ENCODE data around the gene TMEM92. TPM values are rescaled to one million over a fixed set of nuclear protein-coding genes. Genes with fewer than 3 reads are reported as not detected.

The TMEM92 gene
- total RNA-seq, 1 experiment from 2014 or later: 6.7 TPM

DNA sequence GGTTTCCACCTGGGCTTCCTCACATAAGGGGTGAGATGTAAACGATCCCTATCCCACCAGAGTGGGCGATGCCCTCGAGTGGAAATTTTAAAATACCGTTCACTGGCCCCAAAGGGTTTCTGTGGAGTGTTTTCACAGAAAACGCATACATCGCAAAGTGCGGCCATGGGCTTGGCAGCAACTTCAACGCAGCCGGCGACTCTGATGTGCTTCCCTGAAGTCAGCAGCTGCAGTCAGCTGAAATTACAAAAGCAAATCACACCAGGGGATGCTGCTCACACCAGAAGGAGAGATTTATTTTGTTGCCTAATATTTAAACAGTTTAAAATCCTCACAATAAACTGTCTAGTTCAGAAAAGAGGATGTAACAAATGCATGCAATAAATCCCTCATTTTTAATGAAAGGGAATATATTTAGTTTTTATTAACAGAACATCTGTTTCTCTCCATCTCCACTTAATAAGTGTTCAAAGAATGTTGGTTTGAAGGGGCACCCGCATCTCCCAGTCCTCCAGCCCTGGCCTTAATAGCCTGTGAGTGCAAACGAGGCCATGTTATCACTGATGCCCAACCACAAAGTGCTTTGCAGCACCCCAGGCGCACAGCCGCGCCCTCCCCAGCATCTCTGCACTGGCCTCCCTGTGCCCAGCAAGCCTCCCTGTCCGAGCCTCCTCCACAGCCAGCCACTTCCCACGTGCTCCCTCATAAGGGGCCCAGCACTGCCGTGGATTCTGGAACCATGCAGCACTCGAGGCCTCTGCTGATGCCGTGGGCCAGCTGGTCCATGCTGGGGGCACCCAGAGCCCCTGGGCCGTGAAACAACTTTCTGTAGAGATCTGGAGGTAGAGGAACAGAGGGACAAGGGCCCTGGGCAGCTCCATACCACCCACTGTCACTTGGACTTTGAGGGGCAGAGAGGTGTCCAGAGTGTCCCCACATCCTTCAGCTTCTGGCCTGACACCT is 54.4 kb downstream of the TMEM92 start:
- no peak for DNase-seq (ENCODE audit: low read depth)

DNA sequence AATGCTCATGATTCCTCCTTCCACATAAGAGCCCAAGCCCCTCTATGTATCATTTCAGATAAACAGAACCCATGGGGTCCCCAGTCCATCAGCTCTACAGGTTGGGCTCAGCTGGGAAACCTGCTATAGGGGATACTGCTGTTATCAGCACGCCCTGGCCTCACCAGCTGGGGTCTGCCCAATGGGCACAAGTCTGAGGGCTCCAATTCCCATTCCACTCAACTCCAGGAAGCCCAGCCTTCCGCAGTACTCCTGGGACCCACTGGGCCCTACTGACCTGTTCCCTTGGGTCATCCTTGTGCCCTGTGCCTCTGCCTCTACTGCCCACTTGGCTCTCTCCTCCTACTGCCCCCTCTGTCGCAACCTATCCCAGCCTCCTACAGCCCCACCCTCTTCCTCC is 55.5 kb downstream of the TMEM92 start:
- DNase-seq (ENCODE audit: low read depth): no peak

DNA sequence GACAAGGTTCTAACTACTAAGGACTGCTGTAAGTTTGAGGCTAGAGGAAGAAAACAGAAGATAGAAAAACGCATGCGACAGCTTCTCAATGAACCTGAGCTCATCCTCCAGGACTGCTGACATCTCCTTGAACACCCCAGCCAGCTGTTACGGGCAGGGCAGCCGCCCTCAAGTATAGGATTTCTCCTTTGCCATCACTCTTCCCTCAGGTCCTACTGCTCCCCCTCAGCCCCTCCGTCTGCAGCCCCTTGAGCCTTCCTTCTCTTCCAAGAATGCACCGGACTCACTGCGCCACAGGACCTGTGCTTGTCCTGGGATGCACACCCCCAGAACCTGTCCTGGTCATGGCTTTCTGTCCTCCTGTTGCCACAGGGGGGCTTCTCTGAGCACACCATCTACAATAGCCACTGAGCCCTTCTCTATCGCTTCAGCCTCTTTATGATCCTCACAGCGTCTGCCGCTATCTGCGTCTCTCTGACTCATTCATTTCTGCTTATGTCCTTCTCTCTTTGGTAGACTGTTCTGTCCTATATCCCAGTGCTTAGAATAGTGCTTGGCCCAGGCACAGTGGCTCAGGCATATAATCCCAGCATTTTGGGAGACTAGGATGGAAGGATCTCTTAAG is 56.0 kb downstream of the TMEM92 start:
- no peak for DNase-seq (ENCODE audit: low read depth)

Other genes starting within 250 kb of the TMEM92 start
- 70.8 and 76.5 TPM in 2 replicates for gene ITGA3, start 218.4 kb upstream of the TMEM92 start, total RNA-seq (2014; rRNA removed; shearing (Covaris generic))
- 4.5 and 5.7 TPM in 2 replicates for gene PDK2, start 179.1 kb upstream of the TMEM92 start, total RNA-seq (2014; rRNA removed; shearing (Covaris generic))
- 1.7 and 2.6 TPM in 2 replicates for gene SAMD14, start 144.3 kb upstream of the TMEM92 start, total RNA-seq (2014; rRNA removed; shearing (Covaris generic))
- 28.8 and 36.3 TPM in 2 replicates for gene PPP1R9B, start 123.8 kb upstream of the TMEM92 start, total RNA-seq (2014; rRNA removed; shearing (Covaris generic))
- 0.51 and 1.3 TPM in 2 replicates for gene SGCA, start 108.5 kb upstream of the TMEM92 start, total RNA-seq (2014; rRNA removed; shearing (Covaris generic))
- 288 and 336 TPM in 2 replicates for gene COL1A1, start 72.8 kb upstream of the TMEM92 start, total RNA-seq (2014; rRNA removed; shearing (Covaris generic))
- gene XYLT2, start 71.7 kb downstream of the TMEM92 start, total RNA-seq (2014; rRNA removed; shearing (Covaris generic)): 12.5 and 15.6 TPM in 2 replicates
- gene MRPL27, start 98.7 kb downstream of the TMEM92 start, total RNA-seq (2014; rRNA removed; shearing (Covaris generic)): 81.0 and 97.9 TPM in 2 replicates
- gene EME1, start 98.8 kb downstream of the TMEM92 start, total RNA-seq (2014; rRNA removed; shearing (Covaris generic)): 9.2 and 15.4 TPM in 2 replicates
- gene LRRC59, start 123.1 kb downstream of the TMEM92 start, total RNA-seq (2014; rRNA removed; shearing (Covaris generic)): 151 and 155 TPM in 2 replicates
- 8.2 and 19.3 TPM in 2 replicates for gene ACSF2, start 151.8 kb downstream of the TMEM92 start, total RNA-seq (2014; rRNA removed; shearing (Covaris generic))
- gene CHAD, start 194.4 kb downstream of the TMEM92 start, total RNA-seq (2014; rRNA removed; shearing (Covaris generic)): not detected in 2 replicates
- 18.7 and 33.5 TPM in 2 replicates for gene RSAD1, start 204.4 kb downstream of the TMEM92 start, total RNA-seq (2014; rRNA removed; shearing (Covaris generic))
- gene MYCBPAP, start 234.0 kb downstream of the TMEM92 start, total RNA-seq (2014; rRNA removed; shearing (Covaris generic)): 1.5 TPM in 1 of 2 replicates, not detected in the other